Ovary (tissue), 10 donors: ENCODE data around the gene ELOVL5. TPM values are rescaled to one million over a fixed set of nuclear protein-coding genes. Genes with fewer than 3 reads are reported as not detected.
A peak's percentile ranks its signal among the peaks of the same experiment; 100 is the strongest.

ENCODE experiments used
- DNase-seq, 5 donors: peaks; one replicate each; pipeline ENCODE4 v3.0.0-alpha.2; 2019 to 2020
- H3K27ac ChIP-seq, 2 donors: fragments of 200-600 bp; one replicate each; pipeline versions ENCODE4 v1.5.1 to v1.8.0; 2019 to 2022
- H3K27me3 ChIP-seq: fragments of 200-600 bp; one replicate; pipeline ENCODE4 v1.8.0; 2022
- H3K36me3 ChIP-seq: fragments of 200-600 bp; sonication (generic); one replicate; pipeline ENCODE4 v1.5.1; 2019
- H3K4me1 ChIP-seq: one replicate; pipeline ENCODE4 v1.8.1; 2013; ENCODE audit warnings: mild to moderate bottlenecking, moderate library complexity; ENCODE audit not compliant: insufficient read depth
- H3K4me3 ChIP-seq: fragments of 200-600 bp; sonication (generic); one replicate; pipeline ENCODE4 v1.5.1; 2017
- H3K9me3 ChIP-seq, 2 donors: fragments of 200-600 bp in 1 of 2; sonication (generic) in 1 of 2; one replicate each; pipeline versions ENCODE4 v1.5.1 to v1.8.1; 2013 to 2019; ENCODE audit warnings: mild to moderate bottlenecking in 1 of 2, moderate library complexity in 1 of 2
- EP300 ChIP-seq: sonication (generic); formaldehyde crosslinking; IDR thresholded peaks from one replicate; pipeline ENCODE4 v1.6.1; 2017; ENCODE audit warnings: antibody characterized with exemption
- POLR2A ChIP-seq: fragments of 450-650 bp; IDR thresholded peaks from one replicate; pipeline ENCODE4 v1.6.1; 2017; ENCODE audit warnings: antibody characterized with exemption, mild to moderate bottlenecking, moderate library complexity
- WGBS, 3 donors: extraction: QIAGEN DNeasy Blood & Tissue Kit in 1 of 3; methylation state at CpG; one replicate each; pipeline versions ENCODE4 v1.1.5 to v1.1.7; 2013 to 2017; 5-methylcytosine and 5-hydroxymethylcytosine counted together
- intact Hi-C, 4 donors: fragments of 100-400 bp; cut with DNase I; formaldehyde crosslinking; loops; one replicate each; pipeline versions ENCODE4 v1.11.0 to v1.15.1; 2022 to 2023
- long read RNA-seq, 3 donors: library from polyadenylated mRNA in 2 of 3; unstranded in 2 of 3; transcript quantifications; one replicate each; pipeline ENCODE4 v2.0.0 and lab custom pipeline, GENCODE V29; 2021 to 2026
- polyA plus RNA-seq, 2 donors: library from polyadenylated mRNA; stranded (reverse); fragments of 200-250 nt in 1 of 2; fragments of 350-450 nt in 1 of 2; fragmentation: Illumina TruSeq in 1 of 2; extraction: RNeasy Lipid Tissue Mini Kit (QIAGEN cat#74804) in 1 of 2; gene quantifications; one replicate each; pipeline ENCODE4 v1.2.3, GENCODE V29; 2013 to 2014
- total RNA-seq, 7 donors: library from RNA; depleted of rRNA in 2 of 7; stranded (reverse); fragments of >200 nt in 2 of 7; fragmentation: NEBNext Ultra II Directional in 3 of 7; extraction: Animal tissue kit (Norgen Biotek cat#: 25700) in 3 of 7; gene quantifications; one replicate each; pipeline versions ENCODE4 v1.1.0 to v1.2.4, GENCODE V29; 2016 to 2023
- TF ChIP-seq, protein P1 (sequence below), 3 donors: fragments of 450-650 bp in 2 of 3; fragments of 200-600 bp in 1 of 3; IDR thresholded peaks; one replicate each; pipeline versions ENCODE4 v1.5.1 to v1.8.0; 2016 to 2022; ENCODE audit warnings: antibody characterized with exemption in 3 of 3, mild to moderate bottlenecking in 1 of 3
- donor health status: DM: no; HTN: no; CAD: no; lungs with moderate emphysema.
- donor health status: DM: no; HTN: no; CAD: no.
- donor health status: Bipolar disorder and iron deficiency.
- donor health status: DM: yes; HTN: yes; CAD: no.
- donor health status: DM: no; HTN: no; CAD: no.
- donor health status: DM: yes; HTN: yes; CAD: no.

The ELOVL5 gene, protein sequence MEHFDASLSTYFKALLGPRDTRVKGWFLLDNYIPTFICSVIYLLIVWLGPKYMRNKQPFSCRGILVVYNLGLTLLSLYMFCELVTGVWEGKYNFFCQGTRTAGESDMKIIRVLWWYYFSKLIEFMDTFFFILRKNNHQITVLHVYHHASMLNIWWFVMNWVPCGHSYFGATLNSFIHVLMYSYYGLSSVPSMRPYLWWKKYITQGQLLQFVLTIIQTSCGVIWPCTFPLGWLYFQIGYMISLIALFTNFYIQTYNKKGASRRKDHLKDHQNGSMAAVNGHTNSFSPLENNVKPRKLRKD
- total RNA-seq (10 to 100 TPM; 14.7 to 84.4 (median 41.8) TPM), polyA plus RNA-seq (100 to 1,000 TPM in 1 of 2 donors, 10 to 100 TPM in 1; 26.9 to 191 TPM)
- long read RNA-seq, donor 1, transcript ELOVL5-201 (8 exons, 2,827 nt): major isoform, 99 of 125 reads
- long read RNA-seq, donor 1, partial matches to known transcripts: 16 of 125 reads
- long read RNA-seq, donor 1, other reads (novel, unspliced or antisense): 6 of 125 reads
- long read RNA-seq, donor 2, transcript ELOVL5-201 (8 exons, 2,827 nt): major isoform, 18 of 31 reads
- long read RNA-seq, donor 2, partial matches to known transcripts: 9 of 31 reads
- long read RNA-seq, donor 2, other reads (novel, unspliced or antisense): 0 of 31 reads
- long read RNA-seq, donor 3, transcript ELOVL5-201 (8 exons, 2,827 nt): major isoform, 72 of 85 reads
- long read RNA-seq, donor 3, partial matches to known transcripts: 7 of 85 reads
- long read RNA-seq, donor 3, other reads (novel, unspliced or antisense): 4 of 85 reads

GRCh38 chr6:53348371-53349208 is at the start of gene ELOVL5:
ELOVL5 (minus strand) TSS chr6:53348950; CDS start chr6:53295699, 53,251 bp downstream.
- TF ChIP-seq POLR2A (peak; percentile 91), EP300 (no peak)
- Histone ChIP-seq H3K36me3 (no peaks in the 10 kb centered on the region), H3K4me3 (peak within 1 kb of the TSS; percentile 63), H3K27me3 (no peaks in the 10 kb centered on the region), H3K4me1 (no peaks in the 10 kb centered on the region), H3K27ac (peak within 1 kb of the TSS; percentile 97), H3K9me3 (no peaks in the 10 kb centered on the region)
- peak; percentile 98 to 99 (median 99) for DNase-seq
- 0% methylated on average over 77 to 101 of the region's 101 CpGs for WGBS, 3 donors
- intact Hi-C loops: loop anchor here in 1 of 4 donors (2.0 kb wide), 1 partner anchor 66 kb away; no protein-coding TSS in a partner anchor

DNA sequence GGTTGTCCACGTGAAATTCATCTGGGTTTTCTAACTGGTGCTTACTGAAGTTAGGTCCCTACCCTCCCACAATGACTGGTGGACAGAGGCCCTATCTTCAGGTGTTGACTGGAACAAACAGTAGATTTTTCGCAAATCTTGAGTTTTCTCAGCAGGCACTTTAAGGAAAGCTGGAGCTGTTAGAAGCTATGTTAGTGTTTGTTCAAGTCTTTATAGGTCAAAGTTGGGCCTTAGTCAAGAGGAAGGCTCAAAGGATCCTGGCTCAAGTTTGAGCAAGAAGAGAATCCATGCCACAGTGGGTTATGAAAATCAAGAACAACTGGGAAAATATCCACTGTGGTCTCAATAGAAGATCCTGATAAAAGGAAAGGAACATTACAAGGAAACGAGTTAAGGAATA is 48.5 kb upstream of the ELOVL5 start:
- no peak for DNase-seq
- Histone ChIP-seq H3K27ac (no peak overlapping the region), H3K4me3 (no peak overlapping the region), H3K4me1 (no peaks in the 10 kb centered on the region), H3K27me3 (no peaks in the 10 kb centered on the region), H3K9me3 (no peaks in the 10 kb centered on the region), H3K36me3 (no peaks in the 10 kb centered on the region)
- TF ChIP-seq, protein P1, sequence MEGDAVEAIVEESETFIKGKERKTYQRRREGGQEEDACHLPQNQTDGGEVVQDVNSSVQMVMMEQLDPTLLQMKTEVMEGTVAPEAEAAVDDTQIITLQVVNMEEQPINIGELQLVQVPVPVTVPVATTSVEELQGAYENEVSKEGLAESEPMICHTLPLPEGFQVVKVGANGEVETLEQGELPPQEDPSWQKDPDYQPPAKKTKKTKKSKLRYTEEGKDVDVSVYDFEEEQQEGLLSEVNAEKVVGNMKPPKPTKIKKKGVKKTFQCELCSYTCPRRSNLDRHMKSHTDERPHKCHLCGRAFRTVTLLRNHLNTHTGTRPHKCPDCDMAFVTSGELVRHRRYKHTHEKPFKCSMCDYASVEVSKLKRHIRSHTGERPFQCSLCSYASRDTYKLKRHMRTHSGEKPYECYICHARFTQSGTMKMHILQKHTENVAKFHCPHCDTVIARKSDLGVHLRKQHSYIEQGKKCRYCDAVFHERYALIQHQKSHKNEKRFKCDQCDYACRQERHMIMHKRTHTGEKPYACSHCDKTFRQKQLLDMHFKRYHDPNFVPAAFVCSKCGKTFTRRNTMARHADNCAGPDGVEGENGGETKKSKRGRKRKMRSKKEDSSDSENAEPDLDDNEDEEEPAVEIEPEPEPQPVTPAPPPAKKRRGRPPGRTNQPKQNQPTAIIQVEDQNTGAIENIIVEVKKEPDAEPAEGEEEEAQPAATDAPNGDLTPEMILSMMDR (IDR thresholded peaks at IDR 0.05): no peak
- TF ChIP-seq EP300 (no peak), POLR2A (no peak)
- WGBS, 3 donors: 67 to 71% (median 69%) methylated on average over 3 of the region's 3 CpGs
- intact Hi-C loops: no loop called here

- Histone ChIP-seq H3K4me1 (no peaks in the 10 kb centered on the region), H3K27ac (no peak overlapping the region), H3K36me3 (no peaks in the 10 kb centered on the region), H3K9me3 (no peaks in the 10 kb centered on the region), H3K4me3 (no peak overlapping the region), H3K27me3 (no peaks in the 10 kb centered on the region)
- no peak for DNase-seq
- TF ChIP-seq POLR2A (no peak), EP300 (no peak)
- TF ChIP-seq, protein P1 (IDR thresholded peaks at IDR 0.05): no peak
- intact Hi-C loops: no loop called here
Measured at GRCh38 chr6:53395986-53396385, 47.2 kb upstream of the ELOVL5 start.

- Histone ChIP-seq H3K27ac (no peak overlapping the region), H3K9me3 (no peaks in the 10 kb centered on the region), H3K36me3 (no peaks in the 10 kb centered on the region), H3K27me3 (no peaks in the 10 kb centered on the region), H3K4me1 (no peaks in the 10 kb centered on the region), H3K4me3 (no peak overlapping the region)
- WGBS, 3 donors: 81 to 91% (median 86%) methylated on average over 3 of the region's 3 CpGs
- TF ChIP-seq, protein P1 (IDR thresholded peaks at IDR 0.05): no peak
- TF ChIP-seq POLR2A: no peak
- no peak for TF ChIP-seq EP300
- intact Hi-C loops: no loop called here
- no peak for DNase-seq
Measured at GRCh38 chr6:53394704-53395103, 46.0 kb upstream of the ELOVL5 start.
